GM12878 (cell line): ENCODE measurements around the gene ADGRD1.

Experiments
- CHD1 ChIP-seq: IDR thresholded peaks from 2 replicates; pipeline ENCODE4 v1.6.1; 2012; ENCODE audit warnings: low read depth, low read length, improper control_type of control experiment
- CTCF ChIP-seq, 3 experiments: IDR thresholded peaks in 2 of 3; conservative IDR thresholded peaks in 1 of 3; 2 replicates each; pipeline ENCODE4 v1.5.1; 2011; ENCODE audit warnings: low read depth in 3 of 3, low read length in 3 of 3, mild to moderate bottlenecking in 3 of 3, control low read depth in 2 of 3, moderate library complexity in 2 of 3, inconsistent platforms in 1 of 3, mixed read lengths in 1 of 3; ENCODE audit not compliant: control insufficient read depth in 2 of 3, insufficient read depth in 1 of 3; ENCODE audit errors: extremely low read depth in 1 of 3
- EGR1 ChIP-seq, 2 experiments: IDR thresholded peaks; 1 replicate in 1 of 2; 2 replicates in 1 of 2; pipeline ENCODE4 v1.6.1; 2011 to 2012; ENCODE audit warnings: low read depth in 2 of 2, low read length in 2 of 2, borderline replicate concordance in 1 of 2, mild to moderate bottlenecking in 1 of 2, moderate library complexity in 1 of 2
- EP300 ChIP-seq, 2 experiments: fragments of 150-350 bp in 1 of 2; IDR thresholded peaks; 2 replicates each; pipeline ENCODE4 v1.6.1; 2011 to 2012; ENCODE audit warnings: low read depth in 2 of 2, low read length in 2 of 2, borderline replicate concordance in 1 of 2, improper control_type of control experiment in 1 of 2, inconsistent platforms in 1 of 2; ENCODE audit not compliant: control insufficient read depth in 1 of 2
- MXI1 ChIP-seq: fragments of 150-350 bp; IDR thresholded peaks from 2 replicates; pipeline ENCODE4 v1.6.1; 2011; ENCODE audit warnings: low read depth, mild to moderate bottlenecking, inconsistent platforms, low read length, improper control_type of control experiment
- NBN ChIP-seq: fragments of 450-650 bp; IDR thresholded peaks from 2 replicates; pipeline ENCODE4 v1.6.1; 2016
- RCOR1 ChIP-seq: conservative IDR thresholded peaks from 2 replicates; pipeline ENCODE4 v1.6.1; 2012; ENCODE audit warnings: low read depth, low read length, improper control_type of control experiment
- SREBF1 ChIP-seq: IDR thresholded peaks from 2 replicates; pipeline ENCODE4 v1.6.1; 2012; ENCODE audit warnings: mild to moderate bottlenecking, low read length

GRCh38 chr12:131146173-131146675 lies 192.5 kb downstream of the ADGRD1 start:
- TF ChIP-seq SREBF1, result no peak
- no peak for TF ChIP-seq MXI1
- TF ChIP-seq CTCF (IDR thresholded peaks at IDR 0.05 in 2 of 3, conservative IDR thresholded peaks at IDR 0.05 in 1 of 3; ENCODE audit: control insufficient read depth in 2 of 3, extremely low read depth in 1 of 3, insufficient read depth in 1 of 3, low read depth in 3 of 3, low read length in 3 of 3), result no peak
- TF ChIP-seq NBN, result no peak
- TF ChIP-seq RCOR1, result no peak
- no peak for TF ChIP-seq EGR1 (IDR thresholded peaks at IDR 0.05; ENCODE audit: borderline replicate concordance in 1 of 2, low read depth in 2 of 2, low read length in 2 of 2)
- no peak for TF ChIP-seq EP300 (IDR thresholded peaks at IDR 0.05; ENCODE audit: borderline replicate concordance in 1 of 2, control insufficient read depth in 1 of 2, low read depth in 2 of 2, low read length in 2 of 2)
- no peak for TF ChIP-seq CHD1
